Epithelial cell of proximal tubule (primary cell): Measurements from ENCODE around the gene C16orf96. TPM values are rescaled to one million over a fixed set of nuclear protein-coding genes. Genes with fewer than 3 reads are reported as not detected.

Experiments used
- DNase-seq: peaks from one replicate; pipeline ENCODE4 v3.0.0-alpha.2; 2011; ENCODE audit warnings: low read depth
- H3K4me3 ChIP-seq: 2 replicates; pipeline ENCODE4 v1.5.1; 2011; ENCODE audit warnings: low read depth, mild to moderate bottlenecking, low read length
- CTCF ChIP-seq: conservative IDR thresholded peaks from 2 replicates; pipeline ENCODE4 v1.5.1; 2012; ENCODE audit warnings: low read depth, mild to moderate bottlenecking, low read length
- total RNA-seq: library from RNA; depleted of rRNA; stranded (reverse); fragments of >200 nt; gene quantifications from 2 replicates; pipeline ENCODE4 v1.2.3, GENCODE V29; 2015

C16orf96 gene
- total RNA-seq, 1 donor from 2014 or later: not detected

GRCh38 chr16:4511441-4512082, 44.6 kb upstream of the C16orf96 start:
- DNase-seq: no peak
- peak; percentile 68 for TF ChIP-seq CTCF
- no peak overlapping the region for H3K4me3 ChIP-seq

GRCh38 chr16:4512473-4512872, 43.7 kb upstream of the C16orf96 start:
- no peak overlapping the region for H3K4me3 ChIP-seq
- DNase-seq: no peak
- no peak for TF ChIP-seq CTCF

- no peak for TF ChIP-seq CTCF
- DNase-seq: no peak
- no peak overlapping the region for H3K4me3 ChIP-seq
Measured at GRCh38 chr16:4513086-4513860, 42.9 kb upstream of the C16orf96 start.

- no peak for TF ChIP-seq CTCF
Measured at GRCh38 chr16:4513881-4514280, 42.3 kb upstream of the C16orf96 start.

GRCh38 chr16:4514606-4515005, 41.5 kb upstream of the C16orf96 start:
- no peak for TF ChIP-seq CTCF
- no peak overlapping the region for H3K4me3 ChIP-seq

More at GRCh38 chr16:4513881-4514280, 42.3 kb upstream of the C16orf96 start:
- no peak overlapping the region for H3K4me3 ChIP-seq
- no peak for DNase-seq

GRCh38 chr16:4515611-4516233, 40.4 kb upstream of the C16orf96 start:
- DNase-seq: no peak
- H3K4me3 ChIP-seq: no peak overlapping the region

More at GRCh38 chr16:4514606-4515005, 41.5 kb upstream of the C16orf96 start:
- no peak for DNase-seq

More at GRCh38 chr16:4515611-4516233, 40.4 kb upstream of the C16orf96 start:
- no peak for TF ChIP-seq CTCF
